Psoas muscle (tissue), 8 donors: ENCODE measurements around the gene TSNAXIP1. TPM values are rescaled to one million over a fixed set of nuclear protein-coding genes. Genes with fewer than 3 reads are reported as not detected.

Experiments used
- ATAC-seq, 4 donors: fragments of 200-7000 bp; cut with Tn5 transposase; one replicate each; pipeline ENCODE4 v1.9.1; 2020; ENCODE audit warnings: moderate library complexity in 3 of 4, mild to moderate bottlenecking in 2 of 4
- DNase-seq, 2 donors: peaks; one replicate each; pipeline ENCODE4 v3.0.0-alpha.2; 2020
- H3K27ac ChIP-seq: fragments of 200-600 bp; one replicate; pipeline ENCODE4 v1.8.0; 2022
- H3K27me3 ChIP-seq, 3 donors: fragments of 200-600 bp in 1 of 3; one replicate each; pipeline versions ENCODE4 v1.6.1 to v1.8.0; 2013 to 2022; ENCODE audit warnings: low read length in 2 of 3, mild to moderate bottlenecking in 2 of 3, moderate library complexity in 1 of 3; ENCODE audit not compliant: insufficient read depth in 3 of 3
- H3K36me3 ChIP-seq, 2 donors: fragments of 200-600 bp in 1 of 2; one replicate each; pipeline versions ENCODE4 v1.6.1 to v1.8.0; 2013 to 2022; ENCODE audit warnings: low read depth in 1 of 2, mild to moderate bottlenecking in 1 of 2, moderate library complexity in 1 of 2; ENCODE audit not compliant: insufficient read depth in 1 of 2
- H3K4me1 ChIP-seq: fragments of 200-600 bp; one replicate; pipeline ENCODE4 v1.8.0; 2022
- H3K4me3 ChIP-seq: fragments of 200-600 bp; one replicate; pipeline ENCODE4 v1.8.0; 2022; ENCODE audit warnings: mild to moderate bottlenecking
- H3K9me3 ChIP-seq: fragments of 200-600 bp; one replicate; pipeline ENCODE4 v1.8.0; 2022
- WGBS, 3 donors: extraction: QIAGEN DNeasy Blood & Tissue Kit; methylation state at CpG; one replicate each; pipeline versions ENCODE4 v1.1.6 to v1.1.7; 2013; 5-methylcytosine and 5-hydroxymethylcytosine counted together
- intact Hi-C, 2 donors: fragments of 100-400 bp; cut with DNase I; formaldehyde crosslinking; loops; one replicate each; pipeline versions ENCODE4 v1.11.0 to v1.14.2; 2022
- polyA plus RNA-seq, 3 donors: library from polyadenylated mRNA; stranded (reverse); fragments of 200-250 nt; gene quantifications; one replicate each; pipeline ENCODE4 v1.2.3, GENCODE V29; 2013
- total RNA-seq, 4 donors: library from RNA; stranded (reverse); fragmentation: NEBNext Ultra II Directional in 2 of 4; extraction: Animal tissue kit (Norgen Biotek cat#: 25700) in 2 of 4; gene quantifications; one replicate each; pipeline versions ENCODE4 v1.2.1 to v1.2.4, GENCODE V29; 2021 to 2023
- TF ChIP-seq, protein P1 (sequence below): fragments of 200-600 bp; IDR thresholded peaks from one replicate; pipeline ENCODE4 v1.8.0; 2022; ENCODE audit warnings: antibody characterized with exemption
- donor health status: healthy with polysubstance abuse.
- donor health status: DM: no; HTN: no; CAD: no; lungs with moderate emphysema.
- donor health status: Bipolar disorder and iron deficiency.
- donor health status: healthy.
- donor health status: DM: yes; HTN: yes; CAD: no.
- donor health status: DM: no; HTN: no; CAD: no.
- donor health status: DM: no; HTN: no; CAD: no.
- donor health status: DM: yes; HTN: yes; CAD: no.

The TSNAXIP1 gene
- total and polyA plus RNA-seq, 7 donors, result 0.27 to 1.4 (median 0.65) TPM

DNA sequence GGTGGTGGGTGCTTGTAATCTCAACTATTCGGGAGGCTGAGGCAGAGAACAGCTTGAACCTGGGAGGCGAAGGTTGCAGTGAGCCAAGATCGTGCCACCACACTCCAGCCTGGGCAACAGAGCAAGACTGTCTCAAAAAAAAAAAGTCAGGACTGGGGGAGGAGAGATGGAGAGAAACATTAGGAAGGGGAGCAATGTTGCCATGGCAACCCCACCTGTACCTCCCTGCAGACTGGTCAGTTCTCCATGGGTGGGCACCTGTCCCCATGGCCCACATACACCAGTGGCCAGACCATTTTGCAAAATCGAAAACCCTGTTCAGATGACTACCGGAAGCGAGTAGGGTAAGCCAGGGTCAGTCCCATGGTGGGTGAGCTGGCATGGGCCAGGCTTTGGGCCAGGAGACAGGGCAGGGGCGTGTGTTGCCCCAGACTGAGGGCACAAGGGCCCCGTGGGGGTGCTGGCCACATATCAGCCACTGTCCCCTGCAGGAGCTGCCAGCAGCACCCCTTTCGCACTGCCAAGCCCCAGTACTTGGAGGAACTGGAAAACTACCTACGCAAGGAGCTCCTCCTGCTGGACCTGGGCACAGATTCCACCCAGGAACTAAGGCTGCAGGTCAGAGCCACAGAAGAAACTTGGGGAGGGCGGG, 14.0 kb downstream of the TSNAXIP1 start:
- TF ChIP-seq, protein P1, sequence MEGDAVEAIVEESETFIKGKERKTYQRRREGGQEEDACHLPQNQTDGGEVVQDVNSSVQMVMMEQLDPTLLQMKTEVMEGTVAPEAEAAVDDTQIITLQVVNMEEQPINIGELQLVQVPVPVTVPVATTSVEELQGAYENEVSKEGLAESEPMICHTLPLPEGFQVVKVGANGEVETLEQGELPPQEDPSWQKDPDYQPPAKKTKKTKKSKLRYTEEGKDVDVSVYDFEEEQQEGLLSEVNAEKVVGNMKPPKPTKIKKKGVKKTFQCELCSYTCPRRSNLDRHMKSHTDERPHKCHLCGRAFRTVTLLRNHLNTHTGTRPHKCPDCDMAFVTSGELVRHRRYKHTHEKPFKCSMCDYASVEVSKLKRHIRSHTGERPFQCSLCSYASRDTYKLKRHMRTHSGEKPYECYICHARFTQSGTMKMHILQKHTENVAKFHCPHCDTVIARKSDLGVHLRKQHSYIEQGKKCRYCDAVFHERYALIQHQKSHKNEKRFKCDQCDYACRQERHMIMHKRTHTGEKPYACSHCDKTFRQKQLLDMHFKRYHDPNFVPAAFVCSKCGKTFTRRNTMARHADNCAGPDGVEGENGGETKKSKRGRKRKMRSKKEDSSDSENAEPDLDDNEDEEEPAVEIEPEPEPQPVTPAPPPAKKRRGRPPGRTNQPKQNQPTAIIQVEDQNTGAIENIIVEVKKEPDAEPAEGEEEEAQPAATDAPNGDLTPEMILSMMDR, result no peak
- no peaks in the 10 kb centered on the region for H3K9me3 ChIP-seq
- intact Hi-C loops, result no loop called here
- H3K4me1 ChIP-seq, result peaks cover 3% of the 10 kb centered on the region
- no peak for ATAC-seq
- H3K27ac ChIP-seq, result no peak overlapping the region
- WGBS, 3 donors, result 90 to 95% (median 93%) methylated on average over 11 of the region's 11 CpGs
- DNase-seq, result no peak
- no peaks in the 10 kb centered on the region for H3K27me3 ChIP-seq
- no peak overlapping the region for H3K4me3 ChIP-seq
- no peaks in the 10 kb centered on the region for H3K36me3 ChIP-seq

- ATAC-seq (no peak), DNase-seq (no peak)
- H3K27me3 ChIP-seq, result no peaks in the 10 kb centered on the region
- TF ChIP-seq, protein P1, result no peak
- H3K27ac ChIP-seq, result no peak overlapping the region
- no peak overlapping the region for H3K4me3 ChIP-seq
- WGBS, 3 donors, result 90 to 97% (median 94%) methylated on average over 2 of the region's 2 CpGs
- intact Hi-C loops, result no loop called here
- H3K4me1 ChIP-seq, result no peaks in the 10 kb centered on the region
- H3K36me3 ChIP-seq, result peaks cover 1 to 15% of the 10 kb centered on the region in 2 donors
- no peaks in the 10 kb centered on the region for H3K9me3 ChIP-seq
Observed at GRCh38 chr16:67822511-67822910, 15.8 kb downstream of the TSNAXIP1 start.

GRCh38 chr16:67825119-67825518, 18.4 kb downstream of the TSNAXIP1 start:
- DNase-seq (no peak), ATAC-seq (no peak)
- Histone ChIP-seq H3K27me3 (no peaks in the 10 kb centered on the region), H3K36me3 (peaks cover 5 to 41% of the 10 kb centered on the region in 2 donors), H3K4me3 (no peak overlapping the region), H3K27ac (no peak overlapping the region), H3K4me1 (no peaks in the 10 kb centered on the region), H3K9me3 (no peaks in the 10 kb centered on the region)
- intact Hi-C loops, result no loop called here
- TF ChIP-seq, protein P1, result no peak
- 83 to 85% (median 84%) methylated on average over 8 of the region's 8 CpGs for WGBS, 3 donors

- no peak overlapping the region for H3K4me3 ChIP-seq
- DNase-seq (no peak), ATAC-seq (no peak)
- H3K36me3 ChIP-seq, result peaks cover 5 to 49% of the 10 kb centered on the region in 2 donors
- H3K9me3 ChIP-seq, result no peaks in the 10 kb centered on the region
- TF ChIP-seq, protein P1, result no peak
- H3K27me3 ChIP-seq, result no peaks in the 10 kb centered on the region
- intact Hi-C loops, result no loop called here
- 76 to 87% (median 82%) methylated on average over 13 to 14 of the region's 14 CpGs for WGBS, 3 donors
- H3K4me1 ChIP-seq, result no peaks in the 10 kb centered on the region
- H3K27ac ChIP-seq, result no peak overlapping the region
Observed at GRCh38 chr16:67825906-67826305, 19.2 kb downstream of the TSNAXIP1 start.

DNA sequence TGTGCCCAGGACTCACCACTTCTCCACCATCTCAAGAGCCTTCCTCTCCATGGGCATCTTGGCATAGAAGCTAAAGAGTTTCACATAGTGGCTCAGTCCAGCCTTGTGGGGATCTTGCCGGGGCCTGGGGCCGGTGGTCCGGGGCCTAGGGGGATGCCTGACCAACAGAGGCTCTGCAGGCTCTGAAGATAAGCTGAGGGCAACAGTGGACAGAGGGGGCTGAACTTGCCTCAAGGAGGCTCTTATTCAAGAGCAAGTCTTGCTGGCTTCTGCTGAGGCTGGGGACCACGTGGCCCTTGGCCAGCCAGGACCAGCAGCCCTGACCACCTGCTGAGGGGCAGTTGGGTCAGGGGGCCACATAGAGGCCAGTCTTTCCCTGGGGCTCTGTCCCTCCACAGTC, 22.0 kb downstream of the TSNAXIP1 start:
- H3K27ac ChIP-seq, result no peak overlapping the region
- H3K27me3 ChIP-seq, result no peaks in the 10 kb centered on the region
- ATAC-seq, result no peak
- H3K4me3 ChIP-seq, result no peak overlapping the region
- peaks cover 11% of the 10 kb centered on the region for H3K4me1 ChIP-seq
- 89 to 93% (median 90%) methylated on average over 4 of the region's 4 CpGs for WGBS, 3 donors
- no peaks in the 10 kb centered on the region for H3K9me3 ChIP-seq
- DNase-seq, result no peak
- TF ChIP-seq, protein P1, result no peak
- intact Hi-C loops, result no loop called here
- peaks cover 9 to 64% of the 10 kb centered on the region in 2 donors for H3K36me3 ChIP-seq
